Measurements from ENCODE around the gene CCDC12.

The CCDC12 gene

GRCh38 chr3:46995901-46996562 is 19.5 kb upstream of the CCDC12 start:
- DNase-seq, result no peak

DNA sequence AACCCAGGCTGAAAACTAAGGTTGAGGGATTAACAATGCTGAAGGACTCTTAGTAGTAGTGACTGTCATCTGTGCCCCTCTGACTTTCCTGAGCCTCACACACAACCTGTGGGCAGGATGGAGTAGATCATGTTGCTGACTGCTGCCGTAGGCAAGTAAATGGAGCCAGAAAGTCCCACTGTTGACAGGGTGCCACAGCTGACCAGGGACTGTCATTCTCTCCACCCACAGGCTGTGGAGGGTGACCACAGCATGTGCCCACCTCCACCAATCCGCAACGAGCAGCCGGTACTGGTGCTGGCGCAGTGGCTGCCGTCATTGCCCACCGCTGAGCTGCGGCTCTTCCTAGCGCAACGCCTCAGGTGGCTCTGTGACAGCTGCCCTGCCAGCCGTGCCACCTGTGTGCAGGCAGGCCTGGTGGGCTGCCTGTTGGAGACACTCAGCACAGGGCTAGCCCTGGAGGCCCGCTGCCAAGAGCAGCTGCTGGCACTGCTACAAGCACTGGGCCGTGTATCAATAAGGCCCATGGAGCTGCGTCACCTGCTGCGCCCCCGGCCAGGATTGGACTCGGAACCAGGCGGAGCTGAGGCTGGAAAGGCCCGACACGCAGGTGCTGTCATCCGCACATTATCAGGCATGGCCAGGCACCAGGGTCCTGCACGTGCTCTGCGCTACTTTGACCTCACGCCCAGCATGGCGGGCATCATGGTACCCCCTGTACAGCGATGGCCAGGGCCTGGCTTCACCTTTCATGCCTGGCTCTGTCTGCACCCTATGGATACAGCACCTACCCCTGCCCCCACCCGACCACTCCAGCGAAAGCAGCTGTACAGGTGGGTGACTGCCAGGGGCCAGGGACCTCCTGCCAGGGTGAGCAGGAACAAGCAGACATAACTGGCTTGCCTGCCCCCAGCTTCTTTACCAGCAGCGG is 18.5 kb upstream of the CCDC12 start:
- DNase-seq, result no peak

DNA sequence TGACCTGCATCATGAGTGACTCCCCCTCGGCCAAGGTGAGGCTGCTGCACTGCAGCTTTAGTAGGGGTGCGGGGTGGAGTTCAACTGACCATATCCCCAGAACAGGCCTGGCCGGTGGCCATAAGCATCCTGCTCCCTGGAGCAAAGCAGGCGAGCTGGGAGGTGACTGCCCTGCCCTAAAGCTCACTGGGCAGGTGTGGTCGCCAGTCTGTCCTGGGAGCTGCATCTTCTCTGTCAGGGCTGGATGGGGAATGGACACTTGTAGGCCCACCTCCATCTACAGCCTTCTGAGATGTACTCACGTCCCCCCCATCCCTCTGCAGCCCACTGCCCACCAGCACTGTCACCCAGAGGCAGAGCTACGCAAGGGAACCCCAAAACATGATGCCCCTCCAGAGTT is 17.4 kb upstream of the CCDC12 start:
- DNase-seq, result no peak

- no peak for DNase-seq
These were observed 16.7 kb upstream of the CCDC12 start for GRCh38 chr3:46993292-46993691.

GRCh38 chr3:46992231-46992630 is 15.7 kb upstream of the CCDC12 start:
- DNase-seq, result no peak

- no peak for DNase-seq
These were observed 15.0 kb upstream of the CCDC12 start for GRCh38 chr3:46991406-46992165.

DNA sequence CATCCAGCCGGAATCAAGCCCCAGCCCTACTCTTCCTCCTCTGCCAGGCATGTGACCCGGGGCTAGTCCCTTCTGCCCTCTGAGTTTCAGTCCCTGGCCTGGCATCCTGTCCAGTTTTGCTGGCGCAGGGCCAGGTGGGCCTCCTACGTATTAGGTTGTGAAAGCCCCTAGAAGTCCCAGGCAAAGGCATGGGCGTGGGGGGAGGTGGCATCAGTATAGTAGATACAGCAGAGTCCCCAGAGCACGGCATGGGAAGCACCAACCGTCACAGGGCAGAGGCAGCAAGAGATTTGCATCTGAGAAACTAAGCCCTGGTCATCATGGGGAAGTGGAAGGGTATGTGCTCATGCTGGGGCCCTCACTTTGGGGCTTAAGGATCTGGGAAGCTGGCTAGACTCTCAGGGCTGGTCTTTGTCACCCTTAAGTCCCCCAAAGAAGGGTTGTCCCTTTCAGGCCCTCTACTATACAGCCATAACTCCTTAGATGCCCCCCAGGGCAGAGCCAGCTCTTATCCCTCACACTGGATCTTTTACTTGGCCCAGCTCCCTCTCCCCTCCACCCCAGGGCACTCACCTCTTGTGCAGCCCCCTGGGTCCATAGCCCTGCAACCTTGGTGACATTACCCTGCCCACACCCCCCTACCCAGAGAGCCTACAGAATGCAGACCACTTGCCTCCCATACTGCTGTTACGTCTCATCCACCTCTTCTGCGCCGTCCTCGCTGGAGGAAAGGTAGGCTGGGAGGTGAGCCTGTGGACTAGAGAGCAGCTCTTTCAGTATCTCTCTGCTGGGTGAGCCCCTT is 14.2 kb upstream of the CCDC12 start:
- no peak for DNase-seq

- no peak for DNase-seq
These were observed 12.7 kb upstream of the CCDC12 start for GRCh38 chr3:46989146-46989810.

GRCh38 chr3:46988616-46989015 is 12.1 kb upstream of the CCDC12 start:
- DNase-seq, result no peak

- DNase-seq, result no peak
These were observed 11.3 kb upstream of the CCDC12 start for GRCh38 chr3:46987743-46988401.

GRCh38 chr3:46987319-46987742 is 10.8 kb upstream of the CCDC12 start:
- no peak for DNase-seq

- no peak for DNase-seq
These were observed 10.3 kb upstream of the CCDC12 start for GRCh38 chr3:46986782-46987310.

- DNase-seq, result no peak
These were observed 9.6 kb upstream of the CCDC12 start for GRCh38 chr3:46986055-46986730.

DNA sequence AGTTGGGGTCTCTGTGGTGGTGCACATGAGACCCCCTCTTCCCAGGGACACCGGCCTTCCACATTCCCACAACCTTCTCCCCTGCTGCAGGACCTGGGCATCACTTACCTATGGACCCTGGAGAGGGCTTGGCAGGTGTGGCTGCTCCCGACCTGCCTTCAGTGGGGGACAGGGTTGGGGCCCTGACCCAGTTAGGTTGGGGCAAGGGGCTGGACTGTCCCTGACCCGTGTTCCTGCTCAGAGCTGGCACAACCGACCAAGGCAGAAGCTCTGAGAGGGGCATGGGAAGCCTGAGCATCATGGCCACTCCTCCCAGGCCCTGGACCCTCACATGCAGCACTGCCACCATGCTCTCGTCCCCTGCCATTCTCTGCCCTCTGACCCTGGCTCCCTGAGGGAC is 9.0 kb upstream of the CCDC12 start:
- no peak for DNase-seq

GRCh38 chr3:46984591-46985459 is 8.3 kb upstream of the CCDC12 start:
- no peak for DNase-seq

DNA sequence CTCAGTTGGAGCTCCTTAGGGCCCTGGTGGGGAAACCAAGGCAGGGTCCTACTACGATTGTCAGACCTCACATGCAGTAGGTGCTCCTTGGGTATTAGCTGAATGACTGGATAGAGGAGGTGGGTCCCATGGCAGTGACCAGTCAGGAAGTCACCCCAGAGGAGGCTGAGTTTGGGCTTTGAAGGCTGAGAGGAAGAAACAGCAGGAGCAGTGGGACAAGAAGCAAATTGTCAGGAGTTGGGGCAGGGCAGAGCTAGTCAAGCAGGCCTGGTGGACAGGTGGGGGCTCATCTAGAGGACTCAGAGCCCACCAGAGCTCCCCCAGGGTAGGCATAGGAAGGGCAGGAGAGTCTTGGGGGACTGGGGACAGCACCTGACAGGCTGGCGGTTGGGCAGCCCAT is 6.0 kb upstream of the CCDC12 start:
- DNase-seq, result no peak

DNA sequence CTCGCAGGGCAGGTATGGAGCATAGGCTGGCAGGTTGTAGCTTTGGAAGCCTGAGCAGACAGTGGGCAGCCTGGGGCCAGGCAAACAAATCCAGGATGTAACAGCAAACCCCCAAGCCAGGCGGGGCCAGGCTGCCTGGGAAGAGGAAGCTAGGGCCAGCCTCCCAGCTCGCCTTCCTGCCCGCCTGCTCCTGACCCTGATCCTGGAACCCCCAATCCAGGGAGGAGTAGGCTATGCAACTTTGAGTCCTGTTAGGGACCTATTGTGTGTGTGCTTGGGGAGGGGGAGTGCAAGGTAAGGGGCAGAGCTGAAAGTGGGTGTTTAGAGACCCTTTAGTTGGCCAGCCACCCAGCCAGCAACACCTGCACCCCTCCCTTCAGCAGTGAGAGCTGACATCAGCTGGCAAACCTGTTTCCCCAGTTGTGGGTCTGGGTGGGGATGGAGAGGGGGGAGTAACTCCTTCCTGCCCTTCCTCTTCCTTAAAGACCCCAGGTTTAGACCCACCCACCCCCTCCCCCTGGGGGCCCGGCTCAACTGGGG is 5.5 kb upstream of the CCDC12 start:
- no peak for DNase-seq

DNA sequence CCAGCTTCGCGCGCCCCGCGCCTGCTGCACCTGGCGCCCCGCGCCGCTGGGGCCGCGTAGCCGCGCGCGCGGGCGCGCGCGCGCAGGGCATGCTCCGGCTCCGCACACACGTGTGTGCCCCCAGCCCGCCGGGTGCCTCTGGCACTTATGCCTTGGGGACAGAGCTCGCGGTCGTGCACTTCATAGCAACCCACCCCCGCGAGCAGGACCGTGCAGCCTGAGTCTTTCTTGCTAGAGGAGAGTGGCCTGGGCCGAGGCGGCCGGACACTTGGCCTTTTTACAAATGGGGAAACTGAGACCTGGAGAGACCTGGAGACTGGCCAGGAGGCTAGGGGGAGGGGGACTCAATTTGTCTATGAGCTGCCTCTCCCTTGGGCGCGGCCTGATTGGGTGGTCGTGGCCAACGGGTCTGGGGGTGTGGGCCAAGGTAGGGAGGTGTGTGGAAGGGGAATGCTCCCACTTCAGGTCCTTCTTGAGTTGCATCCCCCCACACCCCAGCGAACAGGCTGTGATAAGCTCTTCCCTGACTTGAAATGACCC is 3.5 kb upstream of the CCDC12 start:
- DNase-seq, result no peak

Data from NCI-H1092 treated with DMSO at 0.1 percent for 48 hours (cell line).